GM18508 (cell line): ENCODE results near the gene APOC3.

Source experiments
- ATAC-seq: cut with Tn5 transposase; IDR thresholded peaks from one replicate; pipeline ENCODE4 v1.9.1; 2021; ENCODE audit warnings: moderate number of reproducible peaks; ENCODE audit not compliant: insufficient read depth, unreplicated experiment

APOC3 gene

GRCh38 chr11:116829525-116830183 is at the start of gene APOC3:
Gene APOC3 (plus strand): TSS chr11:116829907. CDS start chr11:116830583, 676 bp downstream.
- ATAC-seq, result no peak

GRCh38 chr11:116782728-116783127 is 47.0 kb upstream of the APOC3 start:
- ATAC-seq, result no peak

- no peak for ATAC-seq
Observed at GRCh38 chr11:116786326-116786725, 43.4 kb upstream of the APOC3 start.

- no peak for ATAC-seq
Observed at GRCh38 chr11:116786966-116787365, 42.7 kb upstream of the APOC3 start.

- no peak for ATAC-seq
Observed at GRCh38 chr11:116787436-116787785, 42.3 kb upstream of the APOC3 start.

- ATAC-seq, result no peak
Observed at GRCh38 chr11:116787786-116788486, 41.8 kb upstream of the APOC3 start, which contains the start of gene ZPR1. Gene ZPR1 (minus strand): TSS chr11:116788023. CDS start chr11:116787990, 33 bp downstream.

- ATAC-seq, result no peak
Observed at GRCh38 chr11:116788534-116788933, 41.2 kb upstream of the APOC3 start.

GRCh38 chr11:116788975-116789374 is 40.7 kb upstream of the APOC3 start:
- no peak for ATAC-seq

- no peak for ATAC-seq
Observed at GRCh38 chr11:116790167-116791001, 39.3 kb upstream of the APOC3 start.

GRCh38 chr11:116791002-116791812 is 38.5 kb upstream of the APOC3 start:
- ATAC-seq, result no peak

- no peak for ATAC-seq
Observed at GRCh38 chr11:116791813-116792143, 37.9 kb upstream of the APOC3 start, which contains the start of gene APOA5. Gene APOA5 (minus strand): TSS chr11:116791879. CDS start chr11:116791860, 19 bp downstream.

- no peak for ATAC-seq
Observed at GRCh38 chr11:116792144-116792868, 37.4 kb upstream of the APOC3 start.

- ATAC-seq, result no peak
Observed at GRCh38 chr11:116792869-116793771, 36.6 kb upstream of the APOC3 start.

- no peak for ATAC-seq
Observed at GRCh38 chr11:116793772-116794097, 36.0 kb upstream of the APOC3 start.

- ATAC-seq, result no peak
Observed at GRCh38 chr11:116794851-116795250, 34.9 kb upstream of the APOC3 start.

- ATAC-seq, result no peak
Observed at GRCh38 chr11:116796548-116796947, 33.2 kb upstream of the APOC3 start.

- ATAC-seq, result no peak
Observed at GRCh38 chr11:116797816-116798215, 31.9 kb upstream of the APOC3 start.

- ATAC-seq, result no peak
Observed at GRCh38 chr11:116798368-116798767, 31.3 kb upstream of the APOC3 start.

GRCh38 chr11:116800610-116801009 is 29.1 kb upstream of the APOC3 start:
- ATAC-seq, result no peak
